ENCODE measurements around the gene SLC4A1AP.

DNA sequence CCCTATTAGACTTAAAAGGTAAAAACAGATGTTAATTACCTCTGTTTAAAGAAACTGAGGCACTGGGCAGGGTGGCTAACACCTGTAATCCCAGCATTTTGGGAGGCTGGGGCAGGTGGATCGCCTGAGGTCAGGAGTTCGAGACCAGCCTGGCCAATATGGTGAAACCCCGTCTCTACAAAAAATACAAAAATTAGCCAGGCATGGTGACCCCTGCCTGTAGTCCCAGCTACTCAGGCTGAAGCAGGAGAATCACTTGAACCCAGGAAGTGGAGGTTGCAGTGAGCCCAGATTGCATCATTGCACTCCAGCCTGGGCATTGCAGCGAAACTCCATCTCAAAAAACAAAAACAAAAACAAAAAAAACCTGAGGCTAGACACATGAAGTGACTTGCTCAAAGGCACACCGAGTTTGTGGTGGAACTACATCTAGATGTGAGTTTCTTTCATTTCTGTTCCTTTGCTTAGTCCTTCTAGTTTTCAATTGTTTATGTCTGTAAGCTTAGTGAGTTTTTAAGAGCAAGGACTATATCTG lies 40.7 kb downstream of the SLC4A1AP start:
- no peak for TF ChIP-seq GATA2 (IDR thresholded peaks at IDR 0.05; ENCODE audit: low read depth, low read length)
- TF ChIP-seq GATA3 (IDR thresholded peaks at IDR 0.05; ENCODE audit: low read depth, low read length), result no peak
